HCT116 (cell line): Measurements from ENCODE around the gene SUPT5H. TPM values are rescaled to one million over a fixed set of nuclear protein-coding genes. Genes with fewer than 3 reads are reported as not detected.

ENCODE experiments used
- ATAC-seq: fragments of 200-7000 bp; cut with Tn5 transposase; 2 replicates; pipeline ENCODE4 v1.9.1; 2020; ENCODE audit warnings: mild to moderate bottlenecking, moderate library complexity
- BruUV-seq: library from RNA; stranded (reverse); fragments of 400-500 nt; replicated peaks from 2 replicates; lab custom pipeline; 2021; lab: Mats Ljungman, UMichigan
- CTCF ChIA-PET: fragments of 300-600 bp; sonication (Branson Sonifier 250); formaldehyde crosslinking; loops from one replicate; lab custom pipeline; 2021; ENCODE audit warnings: antibody characterized with exemption; lab: Charles Lee
- POLR2A ChIA-PET: fragments of 300-600, 350-600 bp; sonication (Branson Sonifier 250); formaldehyde crosslinking; loops from one replicate; lab custom pipeline; 2021; ENCODE audit warnings: antibody characterized with exemption; lab: Charles Lee
- RAD21 ChIA-PET, 2 experiments: fragments of 300-600 bp; sonication (Branson Sonifier 250); formaldehyde crosslinking; loops; one replicate each; lab custom pipeline; 2023; ENCODE audit warnings: low total read pairs in 2 of 2; ENCODE audit not compliant: uncharacterized antibody in 2 of 2, unreplicated experiment in 2 of 2, low non-redundant PET in 1 of 2; lab: Charles Lee
- DNase-seq: peaks from one replicate; pipeline ENCODE4 v3.0.0-alpha.2; 2010; ENCODE audit warnings: low read depth, low spot score
- H2AFZ ChIP-seq: fragments of 200-600 bp; shearing (Covaris generic), sonication (generic); 2 replicates; pipeline ENCODE4 v1.6.1; 2017; ENCODE audit warnings: low read depth, mixed run types, mixed read lengths, antibody characterized with exemption, low read length; ENCODE audit not compliant: poor library complexity, severe bottlenecking
- H3K27ac ChIP-seq: 2 replicates; pipeline ENCODE4 v1.5.1; 2012; ENCODE audit warnings: low read depth, low read length
- H3K27me3 ChIP-seq: fragments of 200-600 bp; sonication (generic); 2 replicates; pipeline ENCODE4 v1.6.1; 2016; ENCODE audit warnings: mixed run types, low read length, mixed read lengths; ENCODE audit not compliant: insufficient read depth
- H3K36me3 ChIP-seq, 2 experiments: fragments of 200-500 bp in 1 of 2; fragments of 200-600 bp in 1 of 2; sonication (Bioruptor generic) in 1 of 2; sonication (generic) in 1 of 2; 2 replicates each; pipeline versions ENCODE4 v1.5.1 to v1.6.1; 2014 to 2016; ENCODE audit warnings: low read length in 2 of 2, inconsistent platforms in 1 of 2, mixed read lengths in 1 of 2, mixed run types in 1 of 2; ENCODE audit not compliant: insufficient read depth in 2 of 2, control insufficient read depth in 1 of 2
- H3K4me1 ChIP-seq, 2 experiments: fragments of 200-600 bp in 1 of 2; sonication (generic) in 1 of 2; 2 replicates each; pipeline versions ENCODE4 v1.5.1 to v1.6.1; 2012 to 2017; ENCODE audit warnings: low read length in 2 of 2, inconsistent platforms in 1 of 2, mild to moderate bottlenecking in 1 of 2, mixed read lengths in 1 of 2, mixed run types in 1 of 2, moderate library complexity in 1 of 2; ENCODE audit not compliant: insufficient read depth in 2 of 2, control insufficient read depth in 1 of 2
- H3K4me2 ChIP-seq: fragments of 200-600 bp; sonication (generic); 2 replicates; pipeline ENCODE4 v1.6.1; 2017; ENCODE audit warnings: mixed run types, low read length, mixed read lengths
- H3K4me3 ChIP-seq, 2 experiments: fragments of 200-600 bp in 1 of 2; sonication (generic) in 1 of 2; replicated peaks in 1 of 2; 2 replicates each; pipeline ENCODE4 v1.5.1; 2011 to 2016; ENCODE audit warnings: low read length in 2 of 2, control low read depth in 1 of 2, low read depth in 1 of 2, mild to moderate bottlenecking in 1 of 2, mixed read lengths in 1 of 2, mixed run types in 1 of 2
- H3K79me2 ChIP-seq: fragments of 200-600 bp; sonication (generic); 2 replicates; pipeline ENCODE4 v1.6.1; 2017; ENCODE audit warnings: mild to moderate bottlenecking, mixed run types, low read length, moderate library complexity, mixed read lengths; ENCODE audit not compliant: insufficient read depth
- H3K9ac ChIP-seq: fragments of 200-600 bp; sonication (generic); 2 replicates; pipeline ENCODE4 v1.6.1; 2016; ENCODE audit warnings: low read length, mixed read lengths
- H3K9me2 ChIP-seq: fragments of 200-600 bp; sonication (generic), shearing (Covaris generic); 2 replicates; pipeline ENCODE4 v1.6.1; 2017; ENCODE audit warnings: mixed run types, mild to moderate bottlenecking, moderate library complexity; ENCODE audit not compliant: insufficient read depth
- H3K9me3 ChIP-seq, 2 experiments: fragments of 200-500 bp in 1 of 2; fragments of 200-600 bp in 1 of 2; sonication (Bioruptor generic) in 1 of 2; sonication (generic) in 1 of 2; 2 replicates each; pipeline ENCODE4 v1.6.1; 2014 to 2017; ENCODE audit warnings: low read length in 2 of 2, mixed read lengths in 2 of 2, inconsistent platforms in 1 of 2, low read depth in 1 of 2, mild to moderate bottlenecking in 1 of 2, mixed run types in 1 of 2, moderate library complexity in 1 of 2; ENCODE audit not compliant: control insufficient read depth in 1 of 2, insufficient read depth in 1 of 2
- H4K20me1 ChIP-seq: fragments of 200-600 bp; sonication (generic), shearing (Covaris generic); 2 replicates; pipeline ENCODE4 v1.6.1; 2017; ENCODE audit warnings: mixed run types, mild to moderate bottlenecking, moderate library complexity; ENCODE audit not compliant: insufficient read depth
- ELF1 ChIP-seq: IDR thresholded peaks from 2 replicates; pipeline ENCODE4 v1.6.1; 2012; ENCODE audit warnings: low read depth, borderline replicate concordance
- POLR2A ChIP-seq: IDR thresholded peaks from 2 replicates; pipeline ENCODE4 v1.7.0; 2011; ENCODE audit warnings: borderline replicate concordance; ENCODE audit not compliant: insufficient read depth, insufficient read length; ENCODE audit errors: extremely low read depth
- SP1 ChIP-seq: IDR thresholded peaks from 2 replicates; pipeline ENCODE4 v1.6.1; 2012; ENCODE audit warnings: low read depth
- TCF7L2 ChIP-seq: IDR thresholded peaks from 2 replicates; pipeline ENCODE4 v1.7.0; 2011; ENCODE audit warnings: borderline replicate concordance, inconsistent platforms; ENCODE audit not compliant: insufficient read depth, insufficient read length; ENCODE audit errors: extremely low read depth
- intact Hi-C: fragments of 100-400 bp; cut with micrococcal nuclease; formaldehyde crosslinking; loops from 2 replicates; pipeline ENCODE4 v1.10.0; 2022
- total RNA-seq: library from RNA; stranded (reverse); gene quantifications from one replicate; pipeline ENCODE4 v1.2.1, GENCODE V29; 2021; ENCODE audit not compliant: unreplicated experiment

Gene SUPT5H
- total RNA-seq, 1 experiment from 2014 or later = 120 TPM

DNA sequence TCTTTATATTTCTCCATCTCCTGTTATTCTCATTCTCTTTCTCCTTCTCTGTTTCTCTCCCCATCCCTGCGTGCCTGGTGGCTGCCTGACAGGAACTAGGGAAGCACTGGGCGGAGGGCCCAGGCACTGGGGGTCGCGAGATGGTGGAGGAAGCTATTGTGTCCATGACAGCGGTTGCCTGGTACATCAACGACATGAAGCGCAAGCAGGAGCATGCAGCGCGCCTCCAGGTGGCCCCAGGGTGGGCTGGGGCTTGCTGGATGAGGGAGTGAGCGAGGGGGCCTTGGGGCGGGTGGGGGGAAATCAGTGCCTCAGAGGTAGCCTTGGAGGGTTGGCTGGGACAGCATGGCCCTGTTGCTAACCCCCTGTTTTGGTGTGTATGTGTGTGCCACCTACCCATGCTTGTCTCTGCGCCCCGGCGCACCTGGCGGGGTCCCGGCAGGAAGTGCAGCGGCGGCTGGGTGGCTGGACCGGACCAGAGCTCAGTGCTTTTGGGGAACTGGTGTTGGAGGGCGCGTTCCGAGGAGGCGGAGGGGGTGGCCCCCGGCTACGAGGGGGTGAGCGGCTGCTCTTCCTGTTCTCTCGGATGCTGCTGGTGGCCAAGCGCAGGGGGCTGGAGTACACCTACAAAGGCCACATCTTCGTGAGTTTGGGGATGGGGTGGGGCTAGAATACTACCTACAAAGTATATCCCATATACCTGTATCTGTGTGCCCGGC is 27.8 kb upstream of the SUPT5H start:
- Histone ChIP-seq H3K4me1 (peaks cover 8 to 21% of the 10 kb centered on the region in 2 experiments; a peak in 3 of 4 replicates), H3K27ac (no peak overlapping the region), H3K9me2 (no peaks in the 10 kb centered on the region), H3K79me2 (no peaks in the 10 kb centered on the region; the same call in 1 of the 2 replicates), H3K9ac (no peak overlapping the region), H4K20me1 (no peaks in the 10 kb centered on the region), H3K27me3 (no peaks in the 10 kb centered on the region), H3K36me3 (0 out of 4 replicates have a peak, but pooled peaks cover 0 to 4% of the 10 kb centered on the region in 2 experiments), H3K4me3 (no peak overlapping the region), H3K4me2 (no peak overlapping the region), H2AFZ (no peak overlapping the region), H3K9me3 (no peaks in the 10 kb centered on the region)
- intact Hi-C loops = no loop called here
- no peak for ATAC-seq
- ChIA-PET CTCF (interaction anchor here (1.2 kb wide), 1 partner anchor 20 kb away, joined by 3 read pairs; no protein-coding TSS in a partner anchor), POLR2A (interaction anchor here (1.7 to 2.2 kb wide), 2 partner anchors 10 to 18 kb away, joined by 7 to 9 read pairs; partner anchors contain the start of gene RPS16), RAD21 (no interaction called here)
- TF ChIP-seq ELF1 (no peak), TCF7L2 (no peak)
- no TSS peak for BruUV-seq
- no peak for DNase-seq

DNA sequence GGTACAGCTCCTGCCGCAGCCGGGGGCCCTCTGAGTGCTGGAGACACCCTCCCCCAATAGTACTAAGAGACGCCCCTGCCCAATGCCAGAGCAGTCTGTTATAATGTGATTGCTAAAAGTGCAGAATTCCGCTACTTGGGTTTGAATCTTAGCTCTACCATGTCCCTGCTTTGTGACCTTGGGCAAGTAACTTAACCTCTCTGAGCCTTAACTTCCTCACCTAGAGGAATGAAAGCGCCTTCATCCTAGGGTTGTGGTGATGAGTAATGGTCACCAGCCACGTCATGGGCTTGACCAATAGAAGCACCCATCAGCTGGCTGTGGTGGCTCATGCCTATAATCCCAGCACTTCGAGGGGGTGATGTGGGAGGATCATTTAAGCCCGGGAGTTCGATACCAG is 26.4 kb upstream of the SUPT5H start:
- ChIA-PET RAD21 (no interaction called here), POLR2A (interaction anchor here (1.3 to 3.4 kb wide), 3 partner anchors 8 to 17 kb away, joined by 3 to 17 read pairs (median 7); partner anchors contain the start of gene RPS16), CTCF (no interaction called here)
- no peaks in the 10 kb centered on the region for H4K20me1 ChIP-seq
- no peak overlapping the region for H3K4me2 ChIP-seq
- H3K9ac ChIP-seq = no peak overlapping the region
- TF ChIP-seq SP1 = no peak
- no peak for TF ChIP-seq POLR2A
- no peak overlapping the region for H2AFZ ChIP-seq
- intact Hi-C loops = no loop called here
- DNase-seq = no peak
- no peaks in the 10 kb centered on the region for H3K9me2 ChIP-seq
- H3K4me1 ChIP-seq = peaks cover 3 to 8% of the 10 kb centered on the region in 2 experiments; a peak in 3 of 4 replicates
- 0 out of 4 replicates have a peak, but pooled peaks cover 0 to 4% of the 10 kb centered on the region in 2 experiments for H3K36me3 ChIP-seq
- no peaks in the 10 kb centered on the region for H3K9me3 ChIP-seq
- ATAC-seq = no peak
- no peaks in the 10 kb centered on the region for H3K79me2 ChIP-seq
- no TSS peak for BruUV-seq
- H3K27me3 ChIP-seq = no peaks in the 10 kb centered on the region
- H3K4me3 ChIP-seq = no peak overlapping the region
- H3K27ac ChIP-seq = no peak overlapping the region
